SU-DHL-6 (cell line): Measurements from ENCODE around the gene TPH2.

Experiments
- H2AFZ ChIP-seq: fragments of 200-600 bp; sonication (generic); 2 replicates; pipeline ENCODE4 v1.6.1; 2014; ENCODE audit warnings: low read depth, mild to moderate bottlenecking, moderate library complexity, mixed read lengths, antibody characterized with exemption, low read length; ENCODE audit not compliant: severe bottlenecking
- H3F3A ChIP-seq: fragments of 200-600 bp; shearing (Covaris generic); 2 replicates; pipeline ENCODE4 v1.6.0; 2016; ENCODE audit warnings: antibody characterized with exemption, mild to moderate bottlenecking; ENCODE audit not compliant: insufficient read depth
- H3K27ac ChIP-seq: fragments of 200-600 bp; sonication (generic); 2 replicates; pipeline ENCODE4 v1.5.1; 2016; ENCODE audit warnings: low read depth, mild to moderate bottlenecking, low read length, moderate library complexity, mixed read lengths
- H3K27me3 ChIP-seq: fragments of 200-600 bp; sonication (generic), shearing (Covaris generic); 2 replicates; pipeline ENCODE4 v1.6.0; 2014; ENCODE audit warnings: mild to moderate bottlenecking, low read length
- H3K36me3 ChIP-seq: fragments of 200-600 bp; sonication (generic); 2 replicates; pipeline ENCODE4 v1.6.1; 2014; ENCODE audit warnings: mild to moderate bottlenecking, low read length, mixed read lengths
- H3K4me2 ChIP-seq: fragments of 300-600, 200-600 bp; shearing (Covaris generic), sonication (generic); 2 replicates; pipeline ENCODE4 v1.6.0; 2014; ENCODE audit warnings: low read length, low read depth, mild to moderate bottlenecking; ENCODE audit not compliant: poor library complexity, severe bottlenecking
- H3K4me3 ChIP-seq: fragments of 200-600 bp; sonication (generic); 2 replicates; pipeline ENCODE4 v1.5.1; 2014; ENCODE audit warnings: antibody characterized with exemption, low read length, mild to moderate bottlenecking, mixed read lengths; ENCODE audit not compliant: insufficient read depth, poor library complexity, severe bottlenecking
- H3K79me2 ChIP-seq: fragments of 200-600 bp; sonication (generic); 2 replicates; pipeline ENCODE4 v1.6.1; 2014; ENCODE audit warnings: mild to moderate bottlenecking, low read length, moderate library complexity; ENCODE audit not compliant: insufficient read depth
- H3K9ac ChIP-seq: fragments of 200-600 bp; sonication (generic); 2 replicates; pipeline ENCODE4 v1.7.0; 2014; ENCODE audit warnings: mild to moderate bottlenecking, low read length
- H3K9me2 ChIP-seq: fragments of 200-600 bp; sonication (generic); replicated peaks from 2 replicates; pipeline ENCODE4 v1.6.1; 2014; ENCODE audit warnings: low read length; ENCODE audit not compliant: insufficient read depth
- H3K9me3 ChIP-seq: fragments of 200-600 bp; sonication (generic); 2 replicates; pipeline ENCODE4 v1.6.1; 2014; ENCODE audit warnings: low read length, mixed read lengths; ENCODE audit not compliant: insufficient read depth
- H4K20me1 ChIP-seq: fragments of 200-600 bp; sonication (generic); 2 replicates; pipeline ENCODE4 v1.6.1; 2014; ENCODE audit warnings: low read depth, mild to moderate bottlenecking, antibody characterized with exemption, low read length, moderate library complexity, mixed read lengths
- CTCF ChIP-seq: fragments of 200-600 bp; sonication (generic); IDR thresholded peaks from one replicate; pipeline ENCODE4 v1.5.1; 2017; ENCODE audit warnings: antibody characterized with exemption, mild to moderate bottlenecking, low read length, moderate library complexity; ENCODE audit not compliant: insufficient read depth, poor library complexity, severe bottlenecking
- EZH2phosphoT487 ChIP-seq: fragments of 200-600 bp; sonication (generic), shearing (Covaris generic); conservative IDR thresholded peaks from 2 replicates; pipeline ENCODE4 v1.6.1; 2018; ENCODE audit warnings: mild to moderate bottlenecking, antibody characterized with exemption, low read length, moderate library complexity, mixed read lengths

TPH2 gene

GRCh38 chr12:71896205-71896882, 42.3 kb upstream of the TPH2 start:
- no peaks in the 10 kb centered on the region for H3F3A ChIP-seq
- H3K9ac ChIP-seq = no peak overlapping the region
- no peaks in the 10 kb centered on the region for H4K20me1 ChIP-seq
- peaks cover 6% of the 10 kb centered on the region; the same call in 1 of the 2 replicates for H3K36me3 ChIP-seq
- TF ChIP-seq CTCF (no peak), EZH2phosphoT487 (no peak)
- no peaks in the 10 kb centered on the region for H3K27me3 ChIP-seq
- no peak overlapping the region for H3K4me2 ChIP-seq
- H3K9me3 ChIP-seq = no peaks in the 10 kb centered on the region
- no peak overlapping the region for H3K4me3 ChIP-seq
- no peak overlapping the region for H3K27ac ChIP-seq
- no peaks in the 10 kb centered on the region for H3K79me2 ChIP-seq
- no peak overlapping the region for H2AFZ ChIP-seq
- no peaks in the 10 kb centered on the region for H3K9me2 ChIP-seq

- TF ChIP-seq CTCF (no peak), EZH2phosphoT487 (no peak)
- H2AFZ ChIP-seq = no peak overlapping the region
- no peaks in the 10 kb centered on the region for H3F3A ChIP-seq
- H3K9me3 ChIP-seq = no peaks in the 10 kb centered on the region
- no peaks in the 10 kb centered on the region for H3K27me3 ChIP-seq
- no peak overlapping the region for H3K4me2 ChIP-seq
- H3K79me2 ChIP-seq = no peaks in the 10 kb centered on the region
- H3K9ac ChIP-seq = no peak overlapping the region
- no peak overlapping the region for H3K4me3 ChIP-seq
- H3K36me3 ChIP-seq = peaks cover 6% of the 10 kb centered on the region; the same call in 1 of the 2 replicates
- H4K20me1 ChIP-seq = no peaks in the 10 kb centered on the region
- no peaks in the 10 kb centered on the region for H3K9me2 ChIP-seq
- no peak overlapping the region for H3K27ac ChIP-seq
Observed at GRCh38 chr12:71900091-71900490, 38.6 kb upstream of the TPH2 start.

- no peaks in the 10 kb centered on the region for H3K27me3 ChIP-seq
- H3K9ac ChIP-seq = no peak overlapping the region
- TF ChIP-seq CTCF (no peak), EZH2phosphoT487 (no peak)
- H3K79me2 ChIP-seq = no peaks in the 10 kb centered on the region
- H3K4me3 ChIP-seq = no peak overlapping the region
- no peaks in the 10 kb centered on the region for H4K20me1 ChIP-seq
- no peak overlapping the region for H2AFZ ChIP-seq
- H3K27ac ChIP-seq = no peak overlapping the region
- H3K4me2 ChIP-seq = no peak overlapping the region
- no peaks in the 10 kb centered on the region for H3K9me2 ChIP-seq
- H3K36me3 ChIP-seq = no peaks in the 10 kb centered on the region
- no peaks in the 10 kb centered on the region for H3K9me3 ChIP-seq
- no peaks in the 10 kb centered on the region; the same call in 1 of the 2 replicates for H3F3A ChIP-seq
Observed at GRCh38 chr12:71904629-71905028, 34.0 kb upstream of the TPH2 start.
